T-cell (primary cell): Measurements from ENCODE around the gene MRPS26. TPM values are rescaled to one million over a fixed set of nuclear protein-coding genes. Genes with fewer than 3 reads are reported as not detected.
"Not testable (repeated sequence)": the region's sequence is repeated elsewhere in the genome, so short reads cannot be mapped to it uniquely, and the experiment has no call there.

Experiments
- ATAC-seq, 4 experiments: fragments of 200-7000 bp in 3 of 4; fragments of 150-1000 bp in 1 of 4; cut with Tn5 transposase; replicated peaks in 1 of 4; 1 replicate in 3 of 4; 2 replicates in 1 of 4; pipeline ENCODE4 v1.10.0; 2021; ENCODE audit warnings: moderate library complexity in 3 of 4, mild to moderate bottlenecking in 2 of 4, moderate number of reproducible peaks in 1 of 4
- CTCF ChIA-PET, 2 donors: fragments of 300-600 bp; sonication (Branson Sonifier 250); formaldehyde crosslinking; loops; one replicate each; lab custom pipeline; 2022; ENCODE audit warnings: antibody characterized with exemption in 2 of 2; lab: Charles Lee
- POLR2A ChIA-PET, 2 donors: fragments of 300-600 bp; sonication (Branson Sonifier 250); formaldehyde crosslinking; loops; one replicate each; lab custom pipeline; 2022; ENCODE audit warnings: antibody characterized with exemption in 2 of 2; lab: Charles Lee
- DNase-seq, 35 experiments: peaks; one replicate each; pipeline versions ENCODE4 v3.0.0 to v3.0.0-alpha.2; 2013 to 2023
- H3K27ac ChIP-seq: one replicate; pipeline ENCODE4 v1.5.1; 2013; ENCODE audit warnings: low read length
- H3K27me3 ChIP-seq, 2 experiments: replicated peaks in 1 of 2; 1 replicate in 1 of 2; 2 replicates in 1 of 2; pipeline versions ENCODE4 v1.6.1 to v1.7.0; 2013; ENCODE audit warnings: low read length in 1 of 2, mixed read lengths in 1 of 2; ENCODE audit not compliant: control insufficient read depth in 2 of 2, insufficient read depth in 2 of 2; ENCODE audit errors: extremely low read depth in 1 of 2
- H3K36me3 ChIP-seq, 2 donors: 1 replicate in 1 of 2; 2 replicates in 1 of 2; pipeline versions ENCODE4 v1.6.1 to v1.7.0; 2013; ENCODE audit warnings: low read length in 1 of 2; ENCODE audit not compliant: control insufficient read depth in 2 of 2, insufficient read depth in 1 of 2; ENCODE audit errors: extremely low read depth in 1 of 2
- H3K4me1 ChIP-seq, 2 experiments: 1 replicate in 1 of 2; 2 replicates in 1 of 2; pipeline versions ENCODE4 v1.6.1 to v1.7.0; 2013; ENCODE audit warnings: low read length in 2 of 2, mixed read lengths in 1 of 2; ENCODE audit not compliant: insufficient read depth in 2 of 2, control insufficient read depth in 1 of 2; ENCODE audit errors: extremely low read depth in 1 of 2
- H3K4me3 ChIP-seq, 2 donors: 1 replicate in 1 of 2; 2 replicates in 1 of 2; pipeline versions ENCODE4 v1.5.1 to v1.7.0; 2013; ENCODE audit warnings: mild to moderate bottlenecking in 2 of 2, low read length in 1 of 2, moderate library complexity in 1 of 2; ENCODE audit not compliant: control insufficient read depth in 1 of 2; ENCODE audit errors: extremely low read depth in 1 of 2
- H3K9me3 ChIP-seq: 2 replicates; pipeline ENCODE4 v1.7.0; 2013
- H3K27ac Mint-ChIP-seq, 2 donors: one replicate each; pipeline ENCODE4 v1.8.0; 2020 to 2021; ENCODE audit warnings: mild to moderate bottlenecking in 2 of 2, mixed read lengths in 2 of 2
- H3K27me3 Mint-ChIP-seq, 2 donors: one replicate each; pipeline ENCODE4 v1.8.0; 2021 to 2022; ENCODE audit warnings: mixed read lengths in 2 of 2
- H3K36me3 Mint-ChIP-seq: one replicate; pipeline ENCODE4 v1.8.0; 2021; ENCODE audit warnings: mixed read lengths
- H3K4me1 Mint-ChIP-seq, 3 donors: one replicate each; pipeline ENCODE4 v1.8.0; 2020 to 2022; ENCODE audit warnings: mixed read lengths in 3 of 3, mild to moderate bottlenecking in 1 of 3
- H3K4me3 Mint-ChIP-seq, 3 donors: one replicate each; pipeline ENCODE4 v1.8.0; 2020 to 2022; ENCODE audit warnings: mild to moderate bottlenecking in 3 of 3, mixed read lengths in 3 of 3, moderate library complexity in 3 of 3
- H3K9me3 Mint-ChIP-seq, 3 donors: one replicate each; pipeline ENCODE4 v1.8.0; 2020 to 2022; ENCODE audit warnings: mixed read lengths in 3 of 3
- WGBS: methylation state at CpG from one replicate; pipeline ENCODE4 v1.1.5; 2013; ENCODE audit warnings: missing lambda C conversion rate; ENCODE audit not compliant: insufficient coverage; 5-methylcytosine and 5-hydroxymethylcytosine counted together
- total RNA-seq, 35 experiments: library from RNA in 6 of 35; stranded (reverse) in 6 of 35; fragments of 120-200 nt in 1 of 35; gene quantifications; one replicate each; pipeline versions ENCODE4 v1.2.1 to v1.2.4 and lab custom pipeline; 2013 to 2026

The MRPS26 gene
- total RNA-seq, 5 donors from 2014 or later (not counting 1 experiment from before 2014, with no cell fraction given): 20.9 to 38.5 (median 36.8) TPM

DNA sequence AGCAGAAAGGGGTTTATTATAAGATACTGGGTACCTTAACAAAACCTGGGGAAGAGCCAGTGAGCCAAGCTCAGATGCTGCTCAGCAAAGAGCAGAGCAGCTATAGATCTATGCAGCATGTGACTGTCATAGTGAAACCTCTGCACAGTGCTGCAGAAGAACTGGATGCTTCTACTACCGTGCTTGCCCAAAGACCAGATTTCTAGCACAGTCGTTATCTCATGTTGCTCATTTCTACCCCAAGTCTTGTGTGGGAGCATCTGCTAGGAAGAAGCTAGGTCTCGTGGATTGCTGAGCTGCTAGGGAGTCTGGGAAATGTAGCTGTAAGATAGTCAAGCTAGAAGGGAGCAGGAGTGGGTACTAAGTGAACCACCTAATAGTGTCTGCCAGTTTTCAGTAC, 34.1 kb upstream of the MRPS26 start:
- CTCF ChIA-PET: no interaction called here
- peaks cover 8 to 54% of the 10 kb centered on the region in 2 donors for H3K36me3 ChIP-seq
- Mint-ChIP-seq H3K27me3 (no peaks in the 10 kb centered on the region), H3K9me3 (no peaks in the 10 kb centered on the region), H3K4me1 (peaks cover 0 to 6% (median 3%) of the 10 kb centered on the region in 3 donors), H3K27ac (no peak overlapping the region), H3K4me3 (no peak overlapping the region), H3K36me3 (peaks cover 40% of the 10 kb centered on the region)
- ATAC-seq (no peak), DNase-seq (no peak)
- 38% methylated on average over 1 of the region's 3 CpGs for WGBS
- no peaks in the 10 kb centered on the region for H3K9me3 ChIP-seq
- H3K27ac ChIP-seq: no peak overlapping the region
- H3K4me3 ChIP-seq: no peak overlapping the region
- POLR2A ChIA-PET: interaction anchor here in 1 of 2 donors (0.5 to 0.6 kb wide), 2 partner anchors 111 to 145 kb away, joined by 3 read pairs; no protein-coding TSS in a partner anchor
- H3K4me1 ChIP-seq: no peaks in the 10 kb centered on the region
- no peaks in the 10 kb centered on the region for H3K27me3 ChIP-seq

DNA sequence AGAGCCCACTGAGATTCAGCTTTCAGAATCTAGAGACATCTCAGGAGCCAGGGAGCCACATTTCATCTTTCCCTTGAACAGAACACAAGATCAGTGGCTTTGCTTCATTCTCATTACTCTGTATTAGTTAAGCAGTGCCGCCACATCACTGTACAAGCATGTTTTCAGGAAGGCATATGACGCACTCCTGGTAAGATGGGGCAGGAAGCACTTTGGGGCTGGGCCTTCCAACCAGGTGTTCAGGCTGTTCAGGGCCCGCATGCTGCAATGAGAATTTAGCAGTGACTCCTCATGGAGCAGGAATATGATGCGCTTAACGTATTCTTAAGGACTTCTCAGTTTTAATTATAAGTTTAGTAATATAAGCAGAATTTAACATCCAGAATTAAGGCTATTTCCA, 32.1 kb upstream of the MRPS26 start:
- no peak for ATAC-seq

DNA sequence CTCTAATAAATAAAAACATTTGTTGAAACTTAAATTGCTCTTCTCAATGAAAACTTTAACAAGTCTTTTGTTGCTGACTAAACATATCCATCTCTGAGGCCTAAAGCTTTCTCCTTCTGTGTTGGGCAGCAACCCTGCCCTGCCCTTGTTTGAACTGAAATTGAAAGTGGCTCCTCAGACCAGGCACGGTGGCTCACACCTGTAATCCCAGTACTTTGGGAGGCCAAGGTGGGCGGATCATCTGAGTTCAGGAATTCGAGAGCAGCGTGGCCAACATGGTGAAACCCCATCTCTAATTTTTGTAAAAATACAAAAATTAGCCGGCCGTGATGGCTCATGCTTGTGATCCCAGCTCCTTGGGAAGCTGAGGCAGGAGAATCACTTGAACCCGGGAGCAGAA, 31.7 kb upstream of the MRPS26 start:
- no peak overlapping the region for H3K4me3 ChIP-seq
- Mint-ChIP-seq H3K4me1 (peaks cover 0 to 6% (median 3%) of the 10 kb centered on the region in 3 donors), H3K4me3 (no peak overlapping the region), H3K27ac (no peak overlapping the region), H3K27me3 (no peaks in the 10 kb centered on the region), H3K36me3 (peaks cover 33% of the 10 kb centered on the region), H3K9me3 (no peaks in the 10 kb centered on the region)
- ChIA-PET POLR2A (no interaction called here), CTCF (interaction anchor here in 1 of 2 donors (0.5 kb wide), 1 partner anchor 45 kb away, joined by 4 read pairs; no protein-coding TSS in a partner anchor)
- H3K27me3 ChIP-seq: no peaks in the 10 kb centered on the region
- H3K36me3 ChIP-seq: peaks cover 16 to 42% of the 10 kb centered on the region in 2 donors
- ATAC-seq (no peak), DNase-seq (no peak)
- WGBS: 93% methylated on average over 4 of the region's 7 CpGs
- H3K27ac ChIP-seq: no peak overlapping the region
- H3K9me3 ChIP-seq: no peaks in the 10 kb centered on the region
- H3K4me1 ChIP-seq: no peaks in the 10 kb centered on the region

More for the DNA sequence above, 32.1 kb upstream of the MRPS26 start:
- WGBS: 100% methylated on average over 1 of the region's 5 CpGs
- DNase-seq: no peak
- Mint-ChIP-seq H3K27ac (no peak overlapping the region), H3K36me3 (peaks cover 37% of the 10 kb centered on the region), H3K4me3 (no peak overlapping the region), H3K4me1 (peaks cover 0 to 6% (median 3%) of the 10 kb centered on the region in 3 donors), H3K27me3 (no peaks in the 10 kb centered on the region), H3K9me3 (no peaks in the 10 kb centered on the region)
- ChIA-PET CTCF (interaction anchor here in 1 of 2 donors (0.5 kb wide), 1 partner anchor 45 kb away, joined by 4 read pairs; no protein-coding TSS in a partner anchor), POLR2A (no interaction called here)
- no peak overlapping the region for H3K27ac ChIP-seq
- no peaks in the 10 kb centered on the region for H3K9me3 ChIP-seq
- no peak overlapping the region for H3K4me3 ChIP-seq
- H3K36me3 ChIP-seq: peaks cover 16 to 43% of the 10 kb centered on the region in 2 donors
- H3K27me3 ChIP-seq: no peaks in the 10 kb centered on the region
- H3K4me1 ChIP-seq: no peaks in the 10 kb centered on the region

DNA sequence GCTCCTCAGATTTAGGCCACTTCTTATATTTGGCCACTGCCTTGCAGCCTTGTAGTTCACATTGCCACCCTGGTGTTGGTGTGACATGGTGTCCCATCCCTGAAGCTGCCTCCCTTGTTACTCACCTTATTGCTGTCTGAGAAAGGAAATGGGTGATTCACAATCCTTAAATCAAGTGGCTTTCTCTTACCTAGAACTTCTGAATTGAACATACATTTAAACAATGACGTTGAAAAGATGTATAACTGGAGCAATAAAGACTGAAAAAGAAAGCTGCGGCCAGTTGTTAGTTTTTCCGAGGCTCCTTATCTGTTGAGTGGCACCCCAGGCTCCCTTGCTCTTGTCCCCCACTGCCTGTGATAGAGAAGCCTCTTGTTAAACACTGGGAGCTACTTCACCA, 31.2 kb upstream of the MRPS26 start:
- Mint-ChIP-seq H3K9me3 (no peaks in the 10 kb centered on the region), H3K4me3 (no peak overlapping the region), H3K36me3 (peaks cover 28% of the 10 kb centered on the region), H3K27ac (no peak overlapping the region), H3K4me1 (peaks cover 0 to 6% (median 3%) of the 10 kb centered on the region in 3 donors), H3K27me3 (no peaks in the 10 kb centered on the region)
- Histone ChIP-seq H3K27me3 (no peaks in the 10 kb centered on the region), H3K27ac (no peak overlapping the region), H3K9me3 (no peaks in the 10 kb centered on the region), H3K36me3 (peaks cover 16 to 37% of the 10 kb centered on the region in 2 donors), H3K4me1 (no peaks in the 10 kb centered on the region), H3K4me3 (no peak overlapping the region)
- no peak for ATAC-seq
- CTCF ChIA-PET: no interaction called here
- DNase-seq: no peak
- POLR2A ChIA-PET: no interaction called here
- 90% methylated on average over 2 of the region's 3 CpGs for WGBS

DNA sequence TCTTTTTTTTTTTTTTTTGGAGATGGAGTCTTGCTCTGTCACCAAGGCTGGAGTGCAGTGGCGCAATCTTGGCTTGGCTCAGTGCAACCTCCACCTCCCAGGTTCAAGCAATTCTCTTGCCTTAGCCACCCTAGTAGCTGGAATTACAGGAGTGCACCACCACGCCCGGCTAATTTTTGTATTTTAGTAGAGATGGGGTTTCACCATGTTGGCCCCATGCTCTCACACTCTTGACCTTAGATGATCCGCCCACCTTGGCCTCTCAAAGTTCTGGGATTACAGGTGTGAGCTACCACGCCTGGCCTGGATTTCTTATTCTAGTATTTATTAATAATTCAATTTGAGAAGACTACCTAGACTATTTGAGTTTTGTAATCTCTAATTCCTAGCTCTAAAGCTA, 30.6 kb upstream of the MRPS26 start:
- H3K27me3 Mint-ChIP-seq, H3K4me1 ChIP-seq, CTCF ChIA-PET, POLR2A ChIA-PET, H3K4me3 ChIP-seq, H3K9me3 ChIP-seq, H3K4me1 Mint-ChIP-seq, H3K27me3 ChIP-seq, H3K27ac ChIP-seq, ATAC-seq, H3K27ac Mint-ChIP-seq, H3K4me3 Mint-ChIP-seq, H3K9me3 Mint-ChIP-seq, DNase-seq: not testable (repeated sequence)
- peaks cover 28% of the 10 kb centered on the region for H3K36me3 Mint-ChIP-seq
- no CpG with 5 or more reads among the region's 5 CpGs for WGBS
- H3K36me3 ChIP-seq: peaks cover 16 to 33% of the 10 kb centered on the region in 2 donors

DNA sequence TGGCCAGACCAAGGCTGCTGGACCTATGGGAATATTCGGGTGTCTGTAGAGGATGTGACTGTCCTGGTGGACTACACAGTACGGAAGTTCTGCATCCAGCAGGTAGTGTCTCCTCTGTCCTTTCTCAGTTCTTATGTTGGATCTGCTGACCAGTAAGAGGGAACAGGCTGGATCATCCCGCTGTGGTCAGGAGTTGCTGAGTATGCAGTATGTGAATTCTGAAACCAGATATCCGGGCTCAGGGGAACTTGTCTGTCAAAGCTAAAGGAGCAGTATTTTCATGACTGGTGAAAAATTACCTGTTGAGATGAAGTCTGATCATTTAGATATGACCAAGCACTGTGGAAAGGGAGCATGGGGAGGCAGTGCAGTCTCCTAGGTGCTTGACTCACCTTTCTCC, 24.5 kb upstream of the MRPS26 start:
- Mint-ChIP-seq H3K9me3 (no peaks in the 10 kb centered on the region), H3K27ac (no peak overlapping the region), H3K4me3 (no peak overlapping the region), H3K27me3 (no peaks in the 10 kb centered on the region), H3K4me1 (no peaks in the 10 kb centered on the region), H3K36me3 (peaks cover 57% of the 10 kb centered on the region)
- WGBS: 94% methylated on average over 4 of the region's 4 CpGs
- no peak for ATAC-seq
- Histone ChIP-seq H3K27me3 (no peaks in the 10 kb centered on the region), H3K4me3 (no peak overlapping the region), H3K27ac (no peak overlapping the region), H3K9me3 (no peaks in the 10 kb centered on the region), H3K36me3 (peaks cover 26 to 56% of the 10 kb centered on the region in 2 donors), H3K4me1 (no peaks in the 10 kb centered on the region)
- ChIA-PET CTCF (interaction anchor here in 1 of 2 donors (1.2 kb wide), 1 partner anchor 20 kb away, joined by 4 read pairs; no protein-coding TSS in a partner anchor), POLR2A (no interaction called here)
- DNase-seq: no peak
